Uterus (tissue), 2 donors: ENCODE measurements around the gene LGALS3.

Source experiments
- CTCF ChIP-seq, 4 experiments: fragments of 200-600 bp in 2 of 4; fragments of 450-650 bp in 2 of 4; sonication (generic) in 2 of 4; IDR thresholded peaks; one replicate each; pipeline ENCODE4 v1.5.1; 2016 to 2019; ENCODE audit warnings: antibody characterized with exemption in 4 of 4, mild to moderate bottlenecking in 2 of 4, moderate library complexity in 1 of 4
- POLR2A ChIP-seq, 2 donors: fragments of 450-650 bp; IDR thresholded peaks; one replicate each; pipeline ENCODE4 v1.6.1; 2016; ENCODE audit warnings: antibody characterized with exemption in 2 of 2, mild to moderate bottlenecking in 1 of 2, moderate library complexity in 1 of 2

DNA sequence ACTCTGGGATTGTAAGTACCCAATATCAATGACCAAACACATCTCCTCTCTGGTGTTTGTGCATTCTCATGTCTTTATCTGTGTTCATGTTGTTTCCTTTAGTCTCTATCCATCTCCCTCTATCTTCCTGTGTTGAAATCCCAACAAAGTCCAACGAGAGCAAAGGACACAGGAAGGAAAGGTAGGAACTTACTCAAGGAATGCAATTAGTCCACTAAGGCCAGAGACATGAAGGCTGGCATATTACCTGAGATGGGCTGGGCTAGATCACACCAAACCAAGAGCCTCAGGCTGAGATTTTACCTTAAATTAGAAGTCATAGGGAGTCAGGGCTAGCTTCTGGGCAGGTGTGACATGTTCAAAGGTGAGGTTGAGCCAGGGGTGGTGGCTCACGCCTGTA, 14.3 kb upstream of the LGALS3 start:
- TF ChIP-seq CTCF (IDR thresholded peaks at IDR 0.05) = no peak
- TF ChIP-seq POLR2A (IDR thresholded peaks at IDR 0.05) = no peak
